Stomach (tissue), 4 donors: ENCODE results near the gene ZNF491.

Source experiments
- POLR2A ChIP-seq, 4 donors: fragments of 450-650 bp; IDR thresholded peaks; one replicate each; pipeline ENCODE4 v1.6.1; 2016; ENCODE audit warnings: antibody characterized with exemption in 4 of 4, control low read depth in 2 of 4, mild to moderate bottlenecking in 1 of 4, moderate library complexity in 1 of 4
- TF ChIP-seq, protein P1 (sequence below), 7 experiments: fragments of 450-650 bp in 4 of 7; fragments of 200-600 bp in 3 of 7; sonication (generic) in 3 of 7; IDR thresholded peaks; one replicate each; pipeline ENCODE4 v1.5.1; 2016 to 2019; ENCODE audit warnings: antibody characterized with exemption in 7 of 7, control low read depth in 2 of 7, mild to moderate bottlenecking in 1 of 7

- TF ChIP-seq, protein P1, sequence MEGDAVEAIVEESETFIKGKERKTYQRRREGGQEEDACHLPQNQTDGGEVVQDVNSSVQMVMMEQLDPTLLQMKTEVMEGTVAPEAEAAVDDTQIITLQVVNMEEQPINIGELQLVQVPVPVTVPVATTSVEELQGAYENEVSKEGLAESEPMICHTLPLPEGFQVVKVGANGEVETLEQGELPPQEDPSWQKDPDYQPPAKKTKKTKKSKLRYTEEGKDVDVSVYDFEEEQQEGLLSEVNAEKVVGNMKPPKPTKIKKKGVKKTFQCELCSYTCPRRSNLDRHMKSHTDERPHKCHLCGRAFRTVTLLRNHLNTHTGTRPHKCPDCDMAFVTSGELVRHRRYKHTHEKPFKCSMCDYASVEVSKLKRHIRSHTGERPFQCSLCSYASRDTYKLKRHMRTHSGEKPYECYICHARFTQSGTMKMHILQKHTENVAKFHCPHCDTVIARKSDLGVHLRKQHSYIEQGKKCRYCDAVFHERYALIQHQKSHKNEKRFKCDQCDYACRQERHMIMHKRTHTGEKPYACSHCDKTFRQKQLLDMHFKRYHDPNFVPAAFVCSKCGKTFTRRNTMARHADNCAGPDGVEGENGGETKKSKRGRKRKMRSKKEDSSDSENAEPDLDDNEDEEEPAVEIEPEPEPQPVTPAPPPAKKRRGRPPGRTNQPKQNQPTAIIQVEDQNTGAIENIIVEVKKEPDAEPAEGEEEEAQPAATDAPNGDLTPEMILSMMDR (IDR thresholded peaks at IDR 0.05), result no peak
- no peak for TF ChIP-seq POLR2A (IDR thresholded peaks at IDR 0.05)
Observed at GRCh38 chr19:11848200-11848593, 49.9 kb downstream of the ZNF491 start.
